Muscle of arm (tissue), 12 donors: ENCODE data around the gene CFAP43. TPM values are rescaled to one million over a fixed set of nuclear protein-coding genes. Genes with fewer than 3 reads are reported as not detected.

Experiments used
- DNase-seq: peaks from one replicate; pipeline ENCODE4 v3.0.0-alpha.2; 2013
- polyA plus RNA-seq, 12 donors: library from polyadenylated mRNA; unstranded; fragments of 120-200 nt; gene quantifications; one replicate each; pipeline ENCODE4 v1.2.1, GENCODE V29; 2013; ENCODE audit not compliant: insufficient read length in 12 of 12

The CFAP43 gene
- polyA plus RNA-seq, 12 donors: 0.18 to 1.6 (median 0.36) TPM; not detected in 2

- DNase-seq: no peak
Observed at GRCh38 chr10:104096692-104097091, 135.5 kb downstream of the CFAP43 start.

- DNase-seq: no peak
Observed at GRCh38 chr10:104092749-104093148, 139.4 kb downstream of the CFAP43 start.

- DNase-seq: no peak
Observed at GRCh38 chr10:104090611-104091010, 141.6 kb downstream of the CFAP43 start.

- DNase-seq: no peak
Observed at GRCh38 chr10:104089621-104090020, 142.5 kb downstream of the CFAP43 start.

- DNase-seq: no peak
Observed at GRCh38 chr10:104088239-104088638, 143.9 kb downstream of the CFAP43 start.

- no peak for DNase-seq
Observed at GRCh38 chr10:104085801-104086400, 146.3 kb downstream of the CFAP43 start, which contains the start of gene COL17A1. Gene COL17A1, minus strand, starts transcription at chr10:104085880. Its CDS starts 5,207 bp downstream, at chr10:104080673.

- no peak for DNase-seq
Observed at GRCh38 chr10:104084482-104085142, 147.6 kb downstream of the CFAP43 start.

GRCh38 chr10:104081998-104082397 is 150.2 kb downstream of the CFAP43 start:
- no peak for DNase-seq

GRCh38 chr10:104080762-104081161 is 151.4 kb downstream of the CFAP43 start:
- DNase-seq: no peak

Other genes starting within 250 kb of the CFAP43 start
- gene COL17A1, start 146.5 kb downstream of the CFAP43 start, polyA plus RNA-seq: 100 to 1,000 TPM in 1 of 12 donors, 10 to 100 TPM in 2, 1 to 10 TPM in 3, under 1 TPM in 3, not detected in 3; 0.13 to 330 (median 1.5) TPM
- 1 to 10 TPM in 11 of 12 donors, not detected in 1; 5.4 to 8.1 (median 7.0) TPM for gene SFR1, start 110.2 kb downstream of the CFAP43 start, polyA plus RNA-seq
- 10 to 100 TPM in 11 of 12 donors, not detected in 1; 33.0 to 62.2 (median 39.8) TPM for gene GSTO1, start 22.5 kb upstream of the CFAP43 start, polyA plus RNA-seq
- 10 to 100 TPM in 1 of 12 donors, 1 to 10 TPM in 2, under 1 TPM in 7, not detected in 2; 0.60 to 11.2 (median 0.93) TPM for gene GSTO2, start 36.8 kb upstream of the CFAP43 start, polyA plus RNA-seq
- gene ITPRIP, start 106.1 kb upstream of the CFAP43 start, polyA plus RNA-seq: 10 to 100 TPM in 2 of 12 donors, 1 to 10 TPM in 9, not detected in 1; 6.1 to 16.0 (median 7.8) TPM
- gene CFAP58, start 121.5 kb upstream of the CFAP43 start, polyA plus RNA-seq: 1 to 10 TPM in 1 of 12 donors, under 1 TPM in 9, not detected in 2; 0.26 to 1.2 (median 0.51) TPM